GM19193 (cell line): ENCODE measurements around the gene CDC42BPB.

Experiments
- POLR2A ChIP-seq: IDR thresholded peaks from 4 replicates; pipeline ENCODE4 v1.6.1; 2011; ENCODE audit not compliant: insufficient read depth, insufficient read length; ENCODE audit errors: extremely low read depth

The CDC42BPB gene

GRCh38 chr14:103071544-103072251, 14.3 kb upstream of the CDC42BPB start:
- no peak for TF ChIP-seq POLR2A

GRCh38 chr14:103070971-103071542, 13.7 kb upstream of the CDC42BPB start:
- no peak for TF ChIP-seq POLR2A

GRCh38 chr14:103070263-103070885, 13.0 kb upstream of the CDC42BPB start:
- no peak for TF ChIP-seq POLR2A

GRCh38 chr14:103068351-103069073, 11.2 kb upstream of the CDC42BPB start:
- TF ChIP-seq POLR2A: no peak

GRCh38 chr14:103067231-103067954, 10.0 kb upstream of the CDC42BPB start:
- TF ChIP-seq POLR2A: no peak

- no peak for TF ChIP-seq POLR2A
Observed at GRCh38 chr14:103066399-103066798, 9.1 kb upstream of the CDC42BPB start.

GRCh38 chr14:103065861-103066260, 8.5 kb upstream of the CDC42BPB start:
- no peak for TF ChIP-seq POLR2A

GRCh38 chr14:103064978-103065377, 7.6 kb upstream of the CDC42BPB start:
- no peak for TF ChIP-seq POLR2A

- no peak for TF ChIP-seq POLR2A
Observed at GRCh38 chr14:103064436-103064835, 7.1 kb upstream of the CDC42BPB start.

- no peak for TF ChIP-seq POLR2A
Observed at GRCh38 chr14:103061482-103061976, 4.2 kb upstream of the CDC42BPB start.

- TF ChIP-seq POLR2A: no peak
Observed at GRCh38 chr14:103059556-103059955, 2.2 kb upstream of the CDC42BPB start.

GRCh38 chr14:103058164-103059055, 1.1 kb upstream of the CDC42BPB start:
- TF ChIP-seq POLR2A: no peak

- no peak for TF ChIP-seq POLR2A
Observed at GRCh38 chr14:103057028-103057371, 349 bp downstream of the CDC42BPB start.

- TF ChIP-seq POLR2A: no peak
Observed at GRCh38 chr14:103056322-103057027, 874 bp downstream of the CDC42BPB start.

GRCh38 chr14:103055695-103056094, 1.7 kb downstream of the CDC42BPB start:
- TF ChIP-seq POLR2A: no peak
